DND-41 (cell line): ENCODE results near the gene FAM83C.

Source experiments
- ATAC-seq: fragments of 200-7000 bp; cut with Tn5 transposase; 3 replicates; pipeline ENCODE4 v1.9.1; 2021; ENCODE audit warnings: low read depth; ENCODE audit not compliant: insufficient read depth
- DNase-seq: peaks from one replicate; pipeline ENCODE4 v3.0.0-alpha.2; 2020
- H2AFZ ChIP-seq: 2 replicates; pipeline ENCODE4 v1.6.0; 2012; ENCODE audit warnings: low read depth, low read length
- H3K27ac ChIP-seq: 2 replicates; pipeline ENCODE4 v1.5.1; 2012; ENCODE audit warnings: low read length, inconsistent platforms
- H3K27me3 ChIP-seq: fragments of 200-600 bp; sonication (generic); 2 replicates; pipeline ENCODE4 v1.6.0; 2012; ENCODE audit warnings: low read length, mild to moderate bottlenecking, inconsistent platforms; ENCODE audit not compliant: insufficient read depth, poor library complexity
- H3K36me3 ChIP-seq: 2 replicates; pipeline ENCODE4 v1.5.1; 2012; ENCODE audit warnings: low read length, inconsistent platforms; ENCODE audit not compliant: insufficient read depth
- H3K4me1 ChIP-seq: 2 replicates; pipeline ENCODE4 v1.5.1; 2012; ENCODE audit warnings: mild to moderate bottlenecking, low read length; ENCODE audit not compliant: insufficient read depth
- H3K4me2 ChIP-seq: 2 replicates; pipeline ENCODE4 v1.6.0; 2012; ENCODE audit warnings: mild to moderate bottlenecking, moderate library complexity, low read length, inconsistent platforms; ENCODE audit not compliant: insufficient read depth
- H3K4me3 ChIP-seq, 2 experiments: fragments of 200-600 bp in 1 of 2; shearing (Covaris generic) in 1 of 2; 2 replicates each; pipeline ENCODE4 v1.5.1; 2012 to 2016; ENCODE audit warnings: inconsistent platforms in 2 of 2, low read length in 2 of 2, mild to moderate bottlenecking in 2 of 2, low read depth in 1 of 2, moderate library complexity in 1 of 2
- H3K79me2 ChIP-seq: 2 replicates; pipeline ENCODE4 v1.6.0; 2012; ENCODE audit warnings: low read length, inconsistent platforms; ENCODE audit not compliant: insufficient read depth
- H3K9ac ChIP-seq: 2 replicates; pipeline ENCODE4 v1.6.0; 2012; ENCODE audit warnings: low read depth, mild to moderate bottlenecking, inconsistent platforms, low read length, moderate library complexity
- H3K9me3 ChIP-seq: 2 replicates; pipeline ENCODE4 v1.5.1; 2012; ENCODE audit warnings: low read length, moderate library complexity, mild to moderate bottlenecking, inconsistent platforms; ENCODE audit not compliant: insufficient read depth, severe bottlenecking
- H4K20me1 ChIP-seq: 2 replicates; pipeline ENCODE4 v1.6.0; 2012; ENCODE audit warnings: low read length; ENCODE audit not compliant: insufficient read depth
- EZH2 ChIP-seq: IDR thresholded peaks from 3 replicates; pipeline ENCODE4 v1.6.1; 2012; ENCODE audit warnings: borderline replicate concordance, low read depth, mild to moderate bottlenecking, moderate library complexity, low read length, inconsistent platforms; ENCODE audit not compliant: severe bottlenecking

FAM83C gene

DNA sequence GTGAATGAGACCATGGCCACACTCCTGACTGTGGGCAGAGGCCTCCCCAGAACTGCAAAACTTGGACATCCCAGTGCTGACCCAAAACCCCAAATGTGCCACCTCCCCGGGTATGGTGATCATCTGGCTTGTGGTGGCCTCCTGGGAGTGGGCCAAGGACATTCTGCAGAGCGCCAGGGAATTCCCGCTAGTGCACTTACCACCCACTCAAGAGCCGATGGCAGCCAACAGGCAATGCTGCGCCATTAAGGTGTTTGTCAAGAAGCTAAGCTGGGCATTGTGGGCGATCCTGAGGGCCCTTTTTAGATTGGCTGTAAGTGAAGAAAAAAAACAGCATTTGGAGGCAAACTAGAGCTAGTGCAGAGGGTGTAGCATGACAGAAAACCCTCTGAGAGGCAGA lies 56.3 kb downstream of the FAM83C start:
- no peak overlapping the region for H3K27ac ChIP-seq
- no peaks in the 10 kb centered on the region for H3K9me3 ChIP-seq
- ATAC-seq: no peak
- TF ChIP-seq EZH2: no peak
- H3K4me3 ChIP-seq: no peak overlapping the region
- H2AFZ ChIP-seq: no peak overlapping the region
- H3K9ac ChIP-seq: no peak overlapping the region
- no peaks in the 10 kb centered on the region for H3K4me1 ChIP-seq
- H3K36me3 ChIP-seq: no peaks in the 10 kb centered on the region
- peaks cover 11% of the 10 kb centered on the region for H3K27me3 ChIP-seq
- DNase-seq: no peak
- H3K79me2 ChIP-seq: no peaks in the 10 kb centered on the region
- no peaks in the 10 kb centered on the region for H4K20me1 ChIP-seq
- H3K4me2 ChIP-seq: no peak overlapping the region
